ENCODE data around the gene CLCN2. TPM values are rescaled to one million over a fixed set of nuclear protein-coding genes. Genes with fewer than 3 reads are reported as not detected.
A peak's percentile ranks its signal among the peaks of the same experiment; 100 is the strongest.

Gene CLCN2
- total and polyA plus RNA-seq, 2 of the 4 experiments (the other 2 are of a cell fraction): 2.9 to 5.8 TPM

DNA sequence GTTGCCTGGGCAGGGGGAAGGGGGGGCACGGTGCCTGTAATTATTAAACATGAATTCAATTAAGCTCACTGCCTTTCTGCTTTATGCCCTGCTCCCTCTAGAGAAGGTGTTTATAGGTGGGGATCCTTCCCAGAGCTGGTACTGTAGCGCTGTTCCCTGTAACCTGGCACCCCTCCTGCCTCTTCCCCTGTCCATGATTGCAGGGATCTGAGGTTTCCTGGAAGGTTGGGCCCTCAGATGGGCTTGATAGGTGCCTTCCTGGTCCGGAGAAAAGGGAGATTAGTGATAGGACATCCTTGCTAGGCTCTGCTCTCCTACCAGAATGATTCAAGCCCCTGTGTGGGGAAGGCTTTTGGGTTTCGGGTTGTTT is 26.1 kb downstream of the CLCN2 start (continued):
- TF ChIP-seq, protein P1, sequence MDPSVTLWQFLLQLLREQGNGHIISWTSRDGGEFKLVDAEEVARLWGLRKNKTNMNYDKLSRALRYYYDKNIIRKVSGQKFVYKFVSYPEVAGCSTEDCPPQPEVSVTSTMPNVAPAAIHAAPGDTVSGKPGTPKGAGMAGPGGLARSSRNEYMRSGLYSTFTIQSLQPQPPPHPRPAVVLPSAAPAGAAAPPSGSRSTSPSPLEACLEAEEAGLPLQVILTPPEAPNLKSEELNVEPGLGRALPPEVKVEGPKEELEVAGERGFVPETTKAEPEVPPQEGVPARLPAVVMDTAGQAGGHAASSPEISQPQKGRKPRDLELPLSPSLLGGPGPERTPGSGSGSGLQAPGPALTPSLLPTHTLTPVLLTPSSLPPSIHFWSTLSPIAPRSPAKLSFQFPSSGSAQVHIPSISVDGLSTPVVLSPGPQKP (IDR thresholded peaks at IDR 0.05; ENCODE audit: borderline replicate concordance, low read depth, low read length): no peak
- TF ChIP-seq MAZ (IDR thresholded peaks at IDR 0.05; ENCODE audit: borderline replicate concordance, low read depth, low read length) (no peak), RFX5 (IDR thresholded peaks at IDR 0.05; ENCODE audit: low read depth, low read length) (no peak)

DNA sequence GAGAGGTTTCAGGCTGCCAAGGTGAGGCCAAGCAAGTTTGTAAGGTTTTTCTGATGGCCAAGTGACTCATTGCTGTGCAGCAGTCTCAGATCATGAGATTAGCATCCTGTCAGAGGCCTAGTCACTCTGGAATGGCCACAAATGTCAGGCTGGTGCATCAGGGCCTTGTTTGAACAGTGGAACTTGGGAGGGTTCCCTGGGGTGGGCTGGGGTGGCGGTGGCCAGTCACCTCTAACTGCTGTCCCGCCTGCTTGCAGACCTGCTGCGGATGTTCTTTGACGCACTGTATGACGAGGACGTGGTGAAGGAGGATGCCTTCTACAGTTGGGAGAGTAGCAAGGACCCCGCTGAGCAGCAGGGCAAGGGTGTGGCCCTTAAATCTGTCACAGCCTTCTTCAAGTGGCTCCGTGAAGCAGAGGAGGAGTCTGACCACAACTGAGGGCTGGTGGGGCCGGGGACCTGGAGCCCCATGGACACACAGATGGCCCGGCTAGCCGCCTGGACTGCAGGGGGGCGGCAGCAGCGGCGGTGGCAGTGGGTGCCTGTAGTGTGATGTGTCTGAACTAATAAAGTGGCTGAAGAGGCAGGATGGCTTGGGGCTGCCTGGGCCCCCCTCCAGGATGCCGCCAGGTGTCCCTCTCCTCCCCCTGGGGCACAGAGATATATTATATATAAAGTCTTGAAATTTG is 26.8 kb downstream of the CLCN2 start:
- no peak overlapping the region for H2BK20ac ChIP-seq (ENCODE audit: low read depth, low read length)
- no peak overlapping the region for H4K91ac ChIP-seq (ENCODE audit: insufficient read depth, low read depth, low read length)
- H2BK5ac ChIP-seq (ENCODE audit: low read depth, low read length, poor library complexity, severe bottlenecking): peak overlapping the region; percentile 77
- no peak for ATAC-seq (ENCODE audit: low read depth)
- peak overlapping the region in 1 of 2 experiments; percentile 26; a peak in 1 of 4 replicates for H4K8ac ChIP-seq (ENCODE audit: low read depth in 2 of 2, low read length in 2 of 2)
- POLR2A ChIA-PET (ENCODE audit: unreplicated experiment): no interaction called here
- peak overlapping the region; percentile 41; the same call in 1 of the 2 replicates for H3K27ac ChIP-seq (ENCODE audit: insufficient read depth, low read length)
- dilution Hi-C loops (cut with HindIII; ENCODE audit: low sequenced_read_pairs, unreplicated experiment) (no loop called here), intact Hi-C loops (cut with micrococcal nuclease) (no loop called here), in situ Hi-C loops (cut with MboI; ENCODE audit: low sequenced_read_pairs) (no loop called here)
- H2AK9ac ChIP-seq (replicated peaks; ENCODE audit: low read depth, low read length, poor library complexity): peak overlapping the region; percentile 57
- DNase-seq: peak; percentile 86
- BruUV-seq (replicated peaks): TSS peak; percentile 79
- CTCF ChIA-PET: no interaction called here
- H3K9me3 ChIP-seq (ENCODE audit: control insufficient read depth, insufficient read depth, low read length): no peaks in the 10 kb centered on the region
- peaks cover 39% of the 10 kb centered on the region for H3K4me1 ChIP-seq (ENCODE audit: control insufficient read depth, insufficient read depth, low read length)
- H3K4me3 ChIP-seq (ENCODE audit: insufficient read depth, low read depth, low read length): no peak overlapping the region
- H3K27me3 ChIP-seq (ENCODE audit: control insufficient read depth, insufficient read depth, low read length): no peaks in the 10 kb centered on the region
- no peak overlapping the region for H3K18ac ChIP-seq (ENCODE audit: low read depth, low read length)
- H2AK5ac ChIP-seq (ENCODE audit: low read depth, low read length): peak overlapping the region; percentile 88
- no peak overlapping the region for H3K23ac ChIP-seq (ENCODE audit: low read depth, low read length)
- peaks cover 65% of the 10 kb centered on the region for H4K20me1 ChIP-seq (ENCODE audit: insufficient read depth, low read length)
- no peak overlapping the region for H4K5ac ChIP-seq (ENCODE audit: low read depth, low read length)
- H3K56ac ChIP-seq (ENCODE audit: extremely low read depth, insufficient read depth, low read length): no peak overlapping the region
- no peak overlapping the region for H2AFZ ChIP-seq (replicated peaks; ENCODE audit: low read length, poor library complexity)
- peaks cover 28% of the 10 kb centered on the region for H3K9me1 ChIP-seq (ENCODE audit: insufficient read depth, low read length)
- no peak overlapping the region for H3K14ac ChIP-seq (replicated peaks; ENCODE audit: low read depth, low read length)
- H3K79me1 ChIP-seq (ENCODE audit: low read depth in 1 of 2, low read length in 2 of 2): peaks cover 20 to 78% of the 10 kb centered on the region in 2 experiments
- no peak overlapping the region for H2BK15ac ChIP-seq (ENCODE audit: low read depth, low read length)
- peaks cover 49% of the 10 kb centered on the region for H3K36me3 ChIP-seq (ENCODE audit: control insufficient read depth, insufficient read depth, low read length)
- WGBS, 2 experiments (ENCODE audit: extremely low coverage in 2 of 2, insufficient read length in 1 of 2): 53% methylated on average over 2 of the region's 15 CpGs; no CpG with 5 or more reads in 1 of the 2 experiments
- H3K4me2 ChIP-seq (ENCODE audit: low read depth, low read length): no peak overlapping the region
- H3K9ac ChIP-seq (ENCODE audit: low read depth, low read length): no peak overlapping the region
- no peak overlapping the region for H2BK120ac ChIP-seq (ENCODE audit: low read depth, low read length)
- H3K4ac ChIP-seq (ENCODE audit: low read depth, low read length): peak overlapping the region; percentile 28; the same call in 1 of the 2 replicates
- TF ChIP-seq, protein P2, sequence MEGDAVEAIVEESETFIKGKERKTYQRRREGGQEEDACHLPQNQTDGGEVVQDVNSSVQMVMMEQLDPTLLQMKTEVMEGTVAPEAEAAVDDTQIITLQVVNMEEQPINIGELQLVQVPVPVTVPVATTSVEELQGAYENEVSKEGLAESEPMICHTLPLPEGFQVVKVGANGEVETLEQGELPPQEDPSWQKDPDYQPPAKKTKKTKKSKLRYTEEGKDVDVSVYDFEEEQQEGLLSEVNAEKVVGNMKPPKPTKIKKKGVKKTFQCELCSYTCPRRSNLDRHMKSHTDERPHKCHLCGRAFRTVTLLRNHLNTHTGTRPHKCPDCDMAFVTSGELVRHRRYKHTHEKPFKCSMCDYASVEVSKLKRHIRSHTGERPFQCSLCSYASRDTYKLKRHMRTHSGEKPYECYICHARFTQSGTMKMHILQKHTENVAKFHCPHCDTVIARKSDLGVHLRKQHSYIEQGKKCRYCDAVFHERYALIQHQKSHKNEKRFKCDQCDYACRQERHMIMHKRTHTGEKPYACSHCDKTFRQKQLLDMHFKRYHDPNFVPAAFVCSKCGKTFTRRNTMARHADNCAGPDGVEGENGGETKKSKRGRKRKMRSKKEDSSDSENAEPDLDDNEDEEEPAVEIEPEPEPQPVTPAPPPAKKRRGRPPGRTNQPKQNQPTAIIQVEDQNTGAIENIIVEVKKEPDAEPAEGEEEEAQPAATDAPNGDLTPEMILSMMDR (conservative IDR thresholded peaks at IDR 0.05; ENCODE audit: low read depth, low read length): no peak
- TF ChIP-seq CHD1 (IDR thresholded peaks at IDR 0.05; ENCODE audit: low read depth, low read length) (no peak), MXI1 (IDR thresholded peaks at IDR 0.05; ENCODE audit: borderline replicate concordance, low read depth, low read length) (no peak), RCOR1 (IDR thresholded peaks at IDR 0.05; ENCODE audit: insufficient replicate concordance, low read length) (peak; percentile 68), CEBPB (IDR thresholded peaks at IDR 0.05; ENCODE audit: low read depth, low read length) (no peak), MAZ (IDR thresholded peaks at IDR 0.05; ENCODE audit: borderline replicate concordance, low read depth, low read length) (0 out of 2 replicates have a peak, but pooled peaks have one; percentile 20), RAD21 (IDR thresholded peaks at IDR 0.05; ENCODE audit: low read length) (no peak), RFX5 (IDR thresholded peaks at IDR 0.05; ENCODE audit: low read depth, low read length) (no peak), NFE2L2 (IDR thresholded peaks at IDR 0.05; ENCODE audit: low read depth, low read length) (no peak), FOS (IDR thresholded peaks at IDR 0.05; ENCODE audit: low read depth, low read length) (peak; percentile 57; the same call in 1 of the 2 replicates)
- TF ChIP-seq, protein P3, sequence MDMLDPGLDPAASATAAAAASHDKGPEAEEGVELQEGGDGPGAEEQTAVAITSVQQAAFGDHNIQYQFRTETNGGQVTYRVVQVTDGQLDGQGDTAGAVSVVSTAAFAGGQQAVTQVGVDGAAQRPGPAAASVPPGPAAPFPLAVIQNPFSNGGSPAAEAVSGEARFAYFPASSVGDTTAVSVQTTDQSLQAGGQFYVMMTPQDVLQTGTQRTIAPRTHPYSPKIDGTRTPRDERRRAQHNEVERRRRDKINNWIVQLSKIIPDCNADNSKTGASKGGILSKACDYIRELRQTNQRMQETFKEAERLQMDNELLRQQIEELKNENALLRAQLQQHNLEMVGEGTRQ (IDR thresholded peaks at IDR 0.05; ENCODE audit: low read depth, low read length): no peak

Data from IMR-90 (cell line).